OCI-LY1 (cell line): ENCODE results near the gene SGPL1.

Experiments
- EZH2 ChIP-seq: fragments of 200-600 bp; sonication (generic), shearing (Covaris generic); IDR thresholded peaks from 2 replicates; pipeline ENCODE4 v1.8.0; 2017; ENCODE audit warnings: borderline replicate concordance, mixed run types, mild to moderate bottlenecking, antibody characterized with exemption, low read length, moderate library complexity, mixed read lengths
- TF ChIP-seq, protein P1 (sequence below): fragments of 200-600 bp; sonication (generic), shearing (Covaris generic); IDR thresholded peaks from 2 replicates; pipeline ENCODE4 v1.5.1; 2017; ENCODE audit warnings: mild to moderate bottlenecking, antibody characterized with exemption, low read length, moderate library complexity, mixed read lengths

DNA sequence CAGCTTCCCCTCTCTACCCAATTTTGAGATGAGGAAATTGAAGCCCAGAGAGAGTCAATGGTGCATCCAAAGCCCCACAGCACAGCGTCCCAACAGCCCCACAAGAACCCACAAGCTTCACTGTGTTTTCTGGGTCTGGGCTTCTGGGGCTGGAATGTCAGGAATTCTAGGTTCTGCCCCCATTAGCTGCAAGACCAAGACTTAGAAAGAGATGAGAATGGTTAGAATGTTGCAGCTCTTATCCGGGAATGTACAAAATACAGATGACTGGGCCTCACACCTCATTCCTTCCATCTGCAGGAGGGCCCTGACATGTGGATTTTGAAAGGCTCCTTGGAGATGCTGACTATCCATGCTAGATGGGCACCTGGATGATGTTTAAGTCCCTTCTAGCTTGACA, 6.0 kb upstream of the SGPL1 start:
- TF ChIP-seq, protein P1, sequence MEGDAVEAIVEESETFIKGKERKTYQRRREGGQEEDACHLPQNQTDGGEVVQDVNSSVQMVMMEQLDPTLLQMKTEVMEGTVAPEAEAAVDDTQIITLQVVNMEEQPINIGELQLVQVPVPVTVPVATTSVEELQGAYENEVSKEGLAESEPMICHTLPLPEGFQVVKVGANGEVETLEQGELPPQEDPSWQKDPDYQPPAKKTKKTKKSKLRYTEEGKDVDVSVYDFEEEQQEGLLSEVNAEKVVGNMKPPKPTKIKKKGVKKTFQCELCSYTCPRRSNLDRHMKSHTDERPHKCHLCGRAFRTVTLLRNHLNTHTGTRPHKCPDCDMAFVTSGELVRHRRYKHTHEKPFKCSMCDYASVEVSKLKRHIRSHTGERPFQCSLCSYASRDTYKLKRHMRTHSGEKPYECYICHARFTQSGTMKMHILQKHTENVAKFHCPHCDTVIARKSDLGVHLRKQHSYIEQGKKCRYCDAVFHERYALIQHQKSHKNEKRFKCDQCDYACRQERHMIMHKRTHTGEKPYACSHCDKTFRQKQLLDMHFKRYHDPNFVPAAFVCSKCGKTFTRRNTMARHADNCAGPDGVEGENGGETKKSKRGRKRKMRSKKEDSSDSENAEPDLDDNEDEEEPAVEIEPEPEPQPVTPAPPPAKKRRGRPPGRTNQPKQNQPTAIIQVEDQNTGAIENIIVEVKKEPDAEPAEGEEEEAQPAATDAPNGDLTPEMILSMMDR = no peak
- no peak for TF ChIP-seq EZH2
